ENCODE data around the gene ANKRD42. TPM values are rescaled to one million over a fixed set of nuclear protein-coding genes. Genes with fewer than 3 reads are reported as not detected.

The ANKRD42 gene
- total and polyA plus RNA-seq, 9 of the 15 experiments (the other 6 are each of a cell fraction or from before 2014, with no cell fraction given) = 2.8 to 9.1 (median 6.1) TPM

DNA sequence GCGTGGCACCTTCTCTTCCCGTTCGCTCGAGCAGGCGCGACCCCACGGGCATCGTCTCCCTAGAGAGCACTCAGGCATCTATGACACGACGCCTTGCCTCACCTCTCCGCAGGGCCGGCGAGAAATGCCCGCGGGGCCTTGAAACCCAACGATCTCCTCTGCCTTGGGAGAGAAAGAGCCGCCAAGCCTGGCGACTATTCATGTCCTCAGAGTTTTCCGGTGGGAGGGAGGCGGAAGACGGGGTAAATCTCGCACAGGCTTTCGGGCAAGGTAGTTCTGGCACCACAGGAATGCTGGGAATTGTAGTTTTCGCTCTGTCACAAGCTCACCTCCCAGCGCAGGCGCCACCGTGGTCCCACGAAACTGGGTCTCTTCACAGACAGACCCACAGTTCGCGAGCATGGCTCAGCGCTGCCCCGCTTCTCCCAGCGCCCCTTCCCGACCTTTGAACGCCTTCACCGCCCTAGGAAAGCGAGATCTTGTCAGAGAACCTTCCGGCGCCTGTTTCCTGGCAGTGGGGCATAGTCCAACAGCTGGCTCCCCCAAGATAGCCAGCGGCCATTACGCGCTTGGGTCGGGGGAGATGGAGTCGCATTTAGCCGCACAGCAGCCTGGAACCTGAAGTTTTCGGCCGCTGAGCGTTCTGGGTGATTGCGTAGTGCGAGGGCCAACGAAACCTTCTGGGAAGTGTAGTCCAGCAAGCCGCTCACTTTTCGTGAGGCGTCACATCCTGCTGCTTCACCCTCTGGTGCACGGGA lies 92.4 kb downstream of the ANKRD42 start, which contains the start of gene CCDC90B (continued):
- TF ChIP-seq, protein P1, sequence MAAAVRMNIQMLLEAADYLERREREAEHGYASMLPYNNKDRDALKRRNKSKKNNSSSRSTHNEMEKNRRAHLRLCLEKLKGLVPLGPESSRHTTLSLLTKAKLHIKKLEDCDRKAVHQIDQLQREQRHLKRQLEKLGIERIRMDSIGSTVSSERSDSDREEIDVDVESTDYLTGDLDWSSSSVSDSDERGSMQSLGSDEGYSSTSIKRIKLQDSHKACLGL (CRISPR knock-in tag; IDR thresholded peaks at IDR 0.05; ENCODE audit: borderline replicate concordance, poor library complexity, severe bottlenecking) = no peak
- no peak for TF ChIP-seq SIRT6 (IDR thresholded peaks at IDR 0.05; ENCODE audit: low read depth, low read length)
- TF ChIP-seq ZFP1 (CRISPR knock-in tag; IDR thresholded peaks at IDR 0.05) = no peak
- no peak for TF ChIP-seq CEBPZ (IDR thresholded peaks at IDR 0.05; ENCODE audit: borderline replicate concordance, low read depth, low read length)
- no peak for TF ChIP-seq ZNF512 (tag; IDR thresholded peaks at IDR 0.05)
- no peak for TF ChIP-seq GABPB2 (CRISPR knock-in tag; conservative IDR thresholded peaks at IDR 0.05)
- no peak for TF ChIP-seq EHMT2 (IDR thresholded peaks at IDR 0.05)
- TF ChIP-seq MYNN (IDR thresholded peaks at IDR 0.05) = no peak
- TF ChIP-seq MYNN (CRISPR knock-in tag; IDR thresholded peaks at IDR 0.05) = no peak
- TF ChIP-seq PHF21A (IDR thresholded peaks at IDR 0.05; ENCODE audit: borderline replicate concordance, low read depth) = 0 out of 2 replicates have a peak, but pooled peaks have one; percentile 24
- TF ChIP-seq NFRKB (IDR thresholded peaks at IDR 0.05; ENCODE audit: low read depth) = peak; percentile 94
- TF ChIP-seq HDAC6 (IDR thresholded peaks at IDR 0.05; ENCODE audit: low read depth, low read length) = no peak
- no peak for TF ChIP-seq ZNF444 (CRISPR knock-in tag; IDR thresholded peaks at IDR 0.05)
- TF ChIP-seq MTA1 (IDR thresholded peaks at IDR 0.05; ENCODE audit: borderline replicate concordance) = 0 out of 2 replicates have a peak, but pooled peaks have one; percentile 49
- no peak for TF ChIP-seq MAFG (tag; conservative IDR thresholded peaks at IDR 0.05)
- TF ChIP-seq CBFA2T3 (IDR thresholded peaks at IDR 0.05) = peak; percentile 39; the same call in 1 of the 2 replicates
- TF ChIP-seq PURB (CRISPR knock-in tag; IDR thresholded peaks at IDR 0.05; ENCODE audit: low read depth) = no peak
- TF ChIP-seq ZNF121 (CRISPR knock-in tag; conservative IDR thresholded peaks at IDR 0.05) = no peak
- peak; percentile 93 for TF ChIP-seq AFF4 (CRISPR knock-in tag; IDR thresholded peaks at IDR 0.05)
